HCT116 (cell line): Measurements from ENCODE around the gene RPAP3. TPM values are rescaled to one million over a fixed set of nuclear protein-coding genes. Genes with fewer than 3 reads are reported as not detected.

Experiments used
- ATAC-seq: fragments of 200-7000 bp; cut with Tn5 transposase; 2 replicates; pipeline ENCODE4 v1.9.1; 2020; ENCODE audit warnings: mild to moderate bottlenecking, moderate library complexity
- BruUV-seq: library from RNA; stranded (reverse); fragments of 400-500 nt; replicated peaks from 2 replicates; lab custom pipeline; 2021; lab: Mats Ljungman, UMichigan
- CTCF ChIA-PET: fragments of 300-600 bp; sonication (Branson Sonifier 250); formaldehyde crosslinking; loops from one replicate; lab custom pipeline; 2021; ENCODE audit warnings: antibody characterized with exemption; lab: Charles Lee
- POLR2A ChIA-PET: fragments of 300-600, 350-600 bp; sonication (Branson Sonifier 250); formaldehyde crosslinking; loops from one replicate; lab custom pipeline; 2021; ENCODE audit warnings: antibody characterized with exemption; lab: Charles Lee
- RAD21 ChIA-PET, 2 experiments: fragments of 300-600 bp; sonication (Branson Sonifier 250); formaldehyde crosslinking; loops; one replicate each; lab custom pipeline; 2023; ENCODE audit warnings: low total read pairs in 2 of 2; ENCODE audit not compliant: uncharacterized antibody in 2 of 2, unreplicated experiment in 2 of 2, low non-redundant PET in 1 of 2; lab: Charles Lee
- DNase-seq: peaks from one replicate; pipeline ENCODE4 v3.0.0-alpha.2; 2010; ENCODE audit warnings: low read depth, low spot score
- H2AFZ ChIP-seq: fragments of 200-600 bp; shearing (Covaris generic), sonication (generic); 2 replicates; pipeline ENCODE4 v1.6.1; 2017; ENCODE audit warnings: low read depth, mixed run types, mixed read lengths, antibody characterized with exemption, low read length; ENCODE audit not compliant: poor library complexity, severe bottlenecking
- H3K27ac ChIP-seq: 2 replicates; pipeline ENCODE4 v1.5.1; 2012; ENCODE audit warnings: low read depth, low read length
- H3K27me3 ChIP-seq: fragments of 200-600 bp; sonication (generic); 2 replicates; pipeline ENCODE4 v1.6.1; 2016; ENCODE audit warnings: mixed run types, low read length, mixed read lengths; ENCODE audit not compliant: insufficient read depth
- H3K36me3 ChIP-seq, 2 experiments: fragments of 200-500 bp in 1 of 2; fragments of 200-600 bp in 1 of 2; sonication (Bioruptor generic) in 1 of 2; sonication (generic) in 1 of 2; 2 replicates each; pipeline versions ENCODE4 v1.5.1 to v1.6.1; 2014 to 2016; ENCODE audit warnings: low read length in 2 of 2, inconsistent platforms in 1 of 2, mixed read lengths in 1 of 2, mixed run types in 1 of 2; ENCODE audit not compliant: insufficient read depth in 2 of 2, control insufficient read depth in 1 of 2
- H3K4me1 ChIP-seq, 2 experiments: fragments of 200-600 bp in 1 of 2; sonication (generic) in 1 of 2; 2 replicates each; pipeline versions ENCODE4 v1.5.1 to v1.6.1; 2012 to 2017; ENCODE audit warnings: low read length in 2 of 2, inconsistent platforms in 1 of 2, mild to moderate bottlenecking in 1 of 2, mixed read lengths in 1 of 2, mixed run types in 1 of 2, moderate library complexity in 1 of 2; ENCODE audit not compliant: insufficient read depth in 2 of 2, control insufficient read depth in 1 of 2
- H3K4me2 ChIP-seq: fragments of 200-600 bp; sonication (generic); 2 replicates; pipeline ENCODE4 v1.6.1; 2017; ENCODE audit warnings: mixed run types, low read length, mixed read lengths
- H3K4me3 ChIP-seq, 2 experiments: fragments of 200-600 bp in 1 of 2; sonication (generic) in 1 of 2; replicated peaks in 1 of 2; 2 replicates each; pipeline ENCODE4 v1.5.1; 2011 to 2016; ENCODE audit warnings: low read length in 2 of 2, control low read depth in 1 of 2, low read depth in 1 of 2, mild to moderate bottlenecking in 1 of 2, mixed read lengths in 1 of 2, mixed run types in 1 of 2
- H3K79me2 ChIP-seq: fragments of 200-600 bp; sonication (generic); 2 replicates; pipeline ENCODE4 v1.6.1; 2017; ENCODE audit warnings: mild to moderate bottlenecking, mixed run types, low read length, moderate library complexity, mixed read lengths; ENCODE audit not compliant: insufficient read depth
- H3K9ac ChIP-seq: fragments of 200-600 bp; sonication (generic); 2 replicates; pipeline ENCODE4 v1.6.1; 2016; ENCODE audit warnings: low read length, mixed read lengths
- H3K9me2 ChIP-seq: fragments of 200-600 bp; sonication (generic), shearing (Covaris generic); 2 replicates; pipeline ENCODE4 v1.6.1; 2017; ENCODE audit warnings: mixed run types, mild to moderate bottlenecking, moderate library complexity; ENCODE audit not compliant: insufficient read depth
- H3K9me3 ChIP-seq, 2 experiments: fragments of 200-500 bp in 1 of 2; fragments of 200-600 bp in 1 of 2; sonication (Bioruptor generic) in 1 of 2; sonication (generic) in 1 of 2; 2 replicates each; pipeline ENCODE4 v1.6.1; 2014 to 2017; ENCODE audit warnings: low read length in 2 of 2, mixed read lengths in 2 of 2, inconsistent platforms in 1 of 2, low read depth in 1 of 2, mild to moderate bottlenecking in 1 of 2, mixed run types in 1 of 2, moderate library complexity in 1 of 2; ENCODE audit not compliant: control insufficient read depth in 1 of 2, insufficient read depth in 1 of 2
- H4K20me1 ChIP-seq: fragments of 200-600 bp; sonication (generic), shearing (Covaris generic); 2 replicates; pipeline ENCODE4 v1.6.1; 2017; ENCODE audit warnings: mixed run types, mild to moderate bottlenecking, moderate library complexity; ENCODE audit not compliant: insufficient read depth
- CTCF ChIP-seq, 3 experiments: fragments of 200-600 bp in 1 of 3; sonication (generic) in 1 of 3; IDR thresholded peaks in 2 of 3; conservative IDR thresholded peaks in 1 of 3; 2 replicates each; pipeline ENCODE4 v1.5.1; 2012 to 2017; ENCODE audit warnings: low read depth in 2 of 3, low read length in 2 of 3, antibody characterized with exemption in 1 of 3, borderline replicate concordance in 1 of 3, control low read depth in 1 of 3, mild to moderate bottlenecking in 1 of 3, mixed read lengths in 1 of 3, mixed run types in 1 of 3, moderate library complexity in 1 of 3; ENCODE audit not compliant: insufficient read depth in 1 of 3
- EGR1 ChIP-seq: IDR thresholded peaks from 2 replicates; pipeline ENCODE4 v1.6.1; 2012; ENCODE audit warnings: low read depth
- EZH2 ChIP-seq: fragments of 200-600 bp; sonication (generic); IDR thresholded peaks from 2 replicates; pipeline ENCODE4 v1.6.1; 2017; ENCODE audit warnings: antibody characterized with exemption, mixed run types
- FOSL1 ChIP-seq: IDR thresholded peaks from 2 replicates; pipeline ENCODE4 v1.6.1; 2012; ENCODE audit warnings: low read depth
- MAX ChIP-seq: IDR thresholded peaks from 2 replicates; pipeline ENCODE4 v1.6.1; 2012
- POLR2AphosphoS5 ChIP-seq: IDR thresholded peaks from 2 replicates; pipeline ENCODE4 v1.6.1; 2011; ENCODE audit warnings: mild to moderate bottlenecking, low read depth, low read length, moderate library complexity
- SIN3A ChIP-seq: IDR thresholded peaks from 2 replicates; pipeline ENCODE4 v1.6.1; 2012; ENCODE audit warnings: low read depth
- SRF ChIP-seq: IDR thresholded peaks from 2 replicates; pipeline ENCODE4 v1.6.1; 2012; ENCODE audit warnings: low read depth
- YY1 ChIP-seq: IDR thresholded peaks from 2 replicates; pipeline ENCODE4 v1.6.1; 2011; ENCODE audit warnings: low read length, low read depth, moderate library complexity, mild to moderate bottlenecking; ENCODE audit not compliant: insufficient replicate concordance; ENCODE audit errors: extremely low read depth
- ZBTB33 ChIP-seq: IDR thresholded peaks from 2 replicates; pipeline ENCODE4 v1.6.1; 2011; ENCODE audit warnings: mild to moderate bottlenecking, low read length, moderate library complexity; ENCODE audit not compliant: insufficient replicate concordance; ENCODE audit errors: extremely low read depth
- ZFX ChIP-seq: fragments of 450-650 bp; IDR thresholded peaks from 2 replicates; pipeline ENCODE4 v1.6.1; 2017
- intact Hi-C: fragments of 100-400 bp; cut with micrococcal nuclease; formaldehyde crosslinking; loops from 2 replicates; pipeline ENCODE4 v1.10.0; 2022
- total RNA-seq: library from RNA; stranded (reverse); gene quantifications from one replicate; pipeline ENCODE4 v1.2.1, GENCODE V29; 2021; ENCODE audit not compliant: unreplicated experiment

The RPAP3 gene
- total RNA-seq, 1 experiment from 2014 or later = 48.3 TPM

- no peak overlapping the region for H3K9ac ChIP-seq
Observed at GRCh38 chr12:47734725-47735480, 29.1 kb upstream of the RPAP3 start.

More at GRCh38 chr12:47734725-47735480, 29.1 kb upstream of the RPAP3 start:
- H4K20me1 ChIP-seq = no peaks in the 10 kb centered on the region
- H3K27ac ChIP-seq = no peak overlapping the region
- no peak overlapping the region for H2AFZ ChIP-seq
- no peak for DNase-seq
- TF ChIP-seq CTCF (IDR thresholded peaks at IDR 0.05 in 2 of 3, conservative IDR thresholded peaks at IDR 0.05 in 1 of 3; ENCODE audit: borderline replicate concordance in 1 of 3, insufficient read depth in 1 of 3, low read depth in 2 of 3, low read length in 2 of 3) (no peak), POLR2AphosphoS5 (no peak), MAX (no peak), YY1 (no peak), ZBTB33 (no peak), EZH2 (no peak), FOSL1 (no peak), SIN3A (no peak), EGR1 (no peak), SRF (no peak), ZFX (no peak)
- TF ChIP-seq, all 23 proteins: peak for 0
- no peak overlapping the region for H3K4me2 ChIP-seq
- no peaks in the 10 kb centered on the region for H3K79me2 ChIP-seq
- no peaks in the 10 kb centered on the region for H3K9me2 ChIP-seq
- H3K4me1 ChIP-seq = peaks cover 5 to 23% of the 10 kb centered on the region in 2 experiments; a peak in 2 of 4 replicates
- ChIA-PET RAD21 (no interaction called here), POLR2A (no interaction called here), CTCF (no interaction called here)
- no TSS peak for BruUV-seq
- H3K36me3 ChIP-seq = no peaks in the 10 kb centered on the region
- no peak for ATAC-seq
- H3K9me3 ChIP-seq = no peaks in the 10 kb centered on the region
- intact Hi-C loops = no loop called here
- no peak overlapping the region for H3K4me3 ChIP-seq
- H3K27me3 ChIP-seq = no peaks in the 10 kb centered on the region
